HG02588 (cell line): Measurements from ENCODE around the gene TFB1M.
"Not testable (repeated sequence)": the region's sequence is repeated elsewhere in the genome, so short reads cannot be mapped to it uniquely, and the experiment has no call there.

Experiments
- ATAC-seq: cut with Tn5 transposase; IDR thresholded peaks from one replicate; pipeline ENCODE4 v1.9.1; 2021; ENCODE audit warnings: mild to moderate bottlenecking, moderate library complexity; ENCODE audit not compliant: unreplicated experiment

Gene TFB1M

DNA sequence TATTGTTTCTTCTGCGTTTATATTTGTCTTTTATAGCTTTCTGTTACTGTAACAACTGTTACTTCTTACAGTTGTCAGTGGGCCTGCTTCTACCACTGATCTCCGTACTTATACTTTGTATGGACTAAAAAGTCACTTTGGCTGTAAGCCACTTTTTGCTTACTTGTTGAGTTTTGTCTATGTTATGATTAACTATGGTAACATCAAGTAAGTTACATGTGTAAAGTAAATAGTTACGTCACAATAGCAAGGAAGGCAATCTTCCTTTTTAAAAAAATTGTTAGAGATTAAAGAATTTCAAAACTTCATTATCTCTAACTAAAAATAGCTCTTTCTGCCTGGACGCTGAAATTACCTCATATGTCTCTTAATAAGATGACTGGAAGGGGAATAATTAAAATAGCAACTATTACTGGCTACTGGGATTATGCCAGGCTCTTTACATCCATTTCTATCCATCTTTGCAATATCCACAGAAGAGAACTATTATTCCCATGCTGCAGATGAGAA, 10.9 kb downstream of the TFB1M start:
- no peak for ATAC-seq

DNA sequence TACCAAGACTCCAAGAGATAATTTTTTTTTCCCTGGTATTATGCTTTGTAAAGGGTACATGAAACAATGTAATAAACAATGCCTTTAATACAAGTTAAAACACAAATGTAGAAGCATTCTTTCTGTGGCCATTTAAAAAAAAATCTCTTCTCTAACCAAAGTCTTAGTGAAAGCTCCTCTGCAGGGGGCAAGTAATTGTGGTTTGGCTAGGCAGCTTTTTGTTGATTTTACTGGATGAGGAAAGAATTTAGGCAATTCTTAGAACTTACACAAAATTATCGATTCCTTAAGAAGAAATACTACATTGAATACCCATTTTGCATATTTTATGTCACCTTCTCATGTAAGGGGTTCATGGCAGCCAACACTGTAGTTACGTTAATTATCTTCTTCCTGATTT, 12.4 kb downstream of the TFB1M start:
- no peak for ATAC-seq

DNA sequence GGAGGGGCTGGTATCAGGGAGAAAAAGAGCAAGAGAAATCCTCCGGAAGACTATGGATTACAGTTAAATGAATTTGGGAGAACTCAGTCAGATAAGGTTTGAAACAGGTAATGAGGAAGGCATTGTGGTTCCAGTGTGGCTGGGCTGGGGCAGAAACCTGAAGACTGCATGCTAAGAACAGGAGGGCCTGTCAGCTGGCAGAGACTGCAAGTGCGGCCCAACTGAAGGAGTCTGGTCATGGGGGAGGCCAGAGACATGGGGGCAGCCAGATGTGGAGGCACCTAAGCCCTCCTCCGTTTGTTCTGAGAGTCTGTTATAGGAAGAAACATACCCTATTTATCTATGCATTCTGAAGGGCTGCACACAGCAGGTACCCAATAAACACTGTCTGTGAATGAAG, 16.6 kb downstream of the TFB1M start:
- ATAC-seq: no peak

DNA sequence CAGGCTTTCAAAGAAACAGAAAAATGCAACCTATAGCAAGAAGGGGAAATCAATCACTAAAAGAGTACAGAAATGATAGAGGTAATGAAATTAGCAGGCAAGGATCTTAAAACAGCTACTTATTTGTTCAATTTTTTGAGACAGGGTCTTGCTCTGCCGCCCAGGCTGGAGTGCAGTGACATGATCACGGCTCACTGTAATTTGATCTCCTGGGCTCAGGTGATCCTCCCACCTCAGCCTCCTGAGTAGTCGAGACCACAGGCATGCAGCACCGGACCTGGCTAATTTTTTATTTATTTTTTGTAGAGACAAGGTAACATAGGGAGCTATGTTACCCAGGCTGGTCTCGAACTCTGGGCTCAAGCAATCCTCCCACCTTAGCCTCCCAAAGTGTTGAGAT, 21.6 kb downstream of the TFB1M start:
- no peak for ATAC-seq

GRCh38 chr6:155291291-155291690, 23.0 kb downstream of the TFB1M start:
- no peak for ATAC-seq

DNA sequence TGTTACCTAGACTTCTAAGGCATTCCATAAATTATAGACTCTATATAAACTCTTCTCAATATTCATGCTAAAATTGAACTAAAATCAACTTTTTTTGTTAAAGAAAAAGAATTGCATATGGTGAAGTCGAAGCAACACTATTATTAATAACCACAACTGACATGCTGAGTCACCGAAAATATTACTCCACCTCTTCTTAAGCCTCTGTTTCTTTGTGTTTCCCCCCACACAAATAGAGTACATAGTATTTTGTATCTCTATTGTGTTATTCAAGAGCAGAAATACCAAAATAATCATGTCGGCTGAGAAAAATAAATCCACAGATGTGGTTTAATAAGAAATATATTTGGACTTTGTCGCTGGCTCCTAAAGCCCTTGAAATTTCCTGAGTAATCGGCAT, 23.8 kb downstream of the TFB1M start:
- no peak for ATAC-seq

GRCh38 chr6:155287762-155288161, 26.5 kb downstream of the TFB1M start:
- ATAC-seq: no peak

DNA sequence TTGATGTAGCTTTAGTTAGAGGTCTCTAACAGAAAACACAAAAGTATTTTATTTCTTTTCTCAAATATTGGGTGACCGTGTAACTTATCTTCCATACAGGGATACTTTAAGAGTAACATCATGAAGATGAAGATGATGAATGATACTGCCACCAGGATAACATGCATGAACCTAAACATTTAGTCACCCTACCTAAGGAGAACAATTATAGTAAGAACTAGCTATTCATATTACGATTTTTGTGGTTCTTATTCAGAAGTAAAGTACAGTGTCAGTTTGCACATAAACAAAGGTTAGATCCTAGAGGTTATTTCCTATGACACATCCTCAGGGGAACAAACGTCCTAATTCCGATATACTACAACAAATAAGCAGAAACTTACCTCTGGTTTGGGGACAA, 29.5 kb downstream of the TFB1M start:
- ATAC-seq: no peak

DNA sequence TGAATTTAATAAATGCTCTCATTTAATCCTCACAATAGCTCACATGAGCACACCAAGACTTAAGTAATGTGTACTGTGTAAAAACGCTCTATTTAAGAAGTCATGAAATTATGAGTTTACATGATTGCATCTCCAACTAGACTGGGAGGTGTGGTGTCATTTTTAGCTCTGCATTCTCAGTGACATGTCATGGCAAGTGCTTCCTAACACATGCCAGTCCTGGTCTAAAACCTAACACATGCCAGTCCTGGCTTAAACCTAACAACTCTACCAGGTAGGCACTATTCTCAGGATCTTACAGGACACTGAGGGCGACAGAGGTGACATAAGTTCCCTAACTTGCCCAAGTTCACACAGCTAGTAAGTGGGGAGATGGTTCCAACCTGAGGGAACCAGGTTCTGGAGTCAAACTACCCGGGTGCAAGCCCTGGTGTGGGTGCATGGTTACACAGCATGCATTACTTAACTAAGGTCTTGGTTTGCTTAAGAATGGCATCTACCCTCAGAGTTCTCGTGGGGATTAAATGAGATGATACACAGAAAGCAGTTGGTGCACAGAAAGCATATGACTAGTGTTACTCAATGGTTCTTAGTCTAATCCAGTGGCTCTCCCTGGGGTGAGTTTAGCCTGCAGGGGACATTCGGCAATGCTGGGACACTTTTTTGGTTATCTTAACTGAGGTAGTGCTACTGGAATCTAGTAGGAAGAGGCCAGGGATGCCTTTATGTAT, 35.8 kb downstream of the TFB1M start:
- ATAC-seq: no peak

DNA sequence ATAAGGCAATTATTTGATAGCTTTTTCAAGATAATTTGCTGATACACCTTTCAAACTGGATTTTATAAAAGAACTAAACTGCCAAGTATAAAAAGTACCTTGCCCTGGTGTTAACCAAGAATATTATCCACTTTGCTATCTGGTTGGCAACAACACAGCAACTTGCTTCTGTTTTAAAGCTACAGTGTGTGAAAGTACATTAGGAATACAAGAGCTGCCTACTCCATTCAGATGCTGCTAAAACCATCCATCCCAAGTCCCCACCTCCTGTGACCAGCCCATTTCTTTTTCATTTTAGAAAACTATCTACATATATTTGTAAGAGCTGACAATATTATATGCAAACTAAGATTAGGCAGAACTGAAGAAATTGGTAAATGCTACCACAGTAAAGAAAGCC, 37.6 kb downstream of the TFB1M start:
- ATAC-seq: no peak

- ATAC-seq: no peak
Measured at GRCh38 chr6:155275808-155276480, 38.3 kb downstream of the TFB1M start.

DNA sequence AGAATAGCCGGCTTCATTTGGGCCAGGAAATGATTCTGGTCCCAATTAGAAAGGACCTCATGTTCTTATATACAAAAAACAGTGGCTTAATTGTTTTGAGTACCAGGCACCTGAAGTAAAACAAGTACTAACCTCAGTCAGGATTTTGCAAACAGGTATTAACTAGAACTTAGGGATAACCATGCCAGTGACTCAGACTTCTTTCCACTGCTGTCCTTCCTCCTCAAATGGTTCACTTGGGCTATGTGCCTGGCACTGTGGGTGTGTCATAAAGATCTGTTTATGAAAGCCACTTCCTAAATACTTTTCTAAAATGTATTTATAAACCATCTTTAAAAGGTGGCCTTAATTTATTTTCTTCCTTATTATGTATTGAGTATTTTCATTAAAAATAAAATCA, 39.8 kb downstream of the TFB1M start:
- ATAC-seq: no peak

GRCh38 chr6:155274106-155274505, 40.2 kb downstream of the TFB1M start:
- no peak for ATAC-seq

DNA sequence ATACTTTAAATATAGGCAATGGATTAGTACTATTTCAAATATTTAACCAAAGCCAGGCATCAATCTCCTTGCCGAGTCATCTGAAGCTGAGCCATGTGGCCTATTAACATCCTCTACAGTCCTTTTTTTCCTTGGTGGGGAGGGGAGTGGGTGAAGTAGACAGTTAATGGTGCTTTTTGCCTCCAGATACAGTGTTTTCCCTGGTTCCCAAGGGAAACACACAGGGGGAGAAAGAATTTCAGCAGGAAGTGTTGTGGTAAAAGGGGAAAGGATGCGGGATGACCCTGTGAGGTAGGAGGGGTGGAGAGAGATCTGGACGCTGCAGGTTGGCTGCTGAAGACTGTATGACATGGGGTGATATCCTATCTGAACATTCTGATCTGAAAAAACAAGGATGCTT, 40.9 kb downstream of the TFB1M start:
- no peak for ATAC-seq

GRCh38 chr6:155272353-155273232, 41.7 kb downstream of the TFB1M start:
- no peak for ATAC-seq

DNA sequence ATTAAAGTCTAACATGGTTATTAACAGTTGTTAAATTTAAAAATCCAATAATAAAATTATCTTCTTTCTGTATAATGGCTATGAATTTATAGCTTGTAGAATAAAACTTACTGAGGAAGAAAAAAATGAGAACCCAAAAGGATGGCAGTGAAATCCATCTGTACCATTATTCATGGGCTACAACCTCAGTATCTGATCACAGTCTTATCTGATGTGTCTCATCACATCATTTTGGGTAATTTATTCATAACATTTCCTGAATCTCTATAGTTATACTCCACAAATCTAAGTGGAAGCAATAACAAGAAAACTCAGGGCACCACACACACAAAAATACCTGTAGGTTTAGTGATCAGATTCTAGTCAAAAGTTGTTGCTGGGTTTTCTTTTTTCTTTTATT, 43.1 kb downstream of the TFB1M start:
- no peak for ATAC-seq

DNA sequence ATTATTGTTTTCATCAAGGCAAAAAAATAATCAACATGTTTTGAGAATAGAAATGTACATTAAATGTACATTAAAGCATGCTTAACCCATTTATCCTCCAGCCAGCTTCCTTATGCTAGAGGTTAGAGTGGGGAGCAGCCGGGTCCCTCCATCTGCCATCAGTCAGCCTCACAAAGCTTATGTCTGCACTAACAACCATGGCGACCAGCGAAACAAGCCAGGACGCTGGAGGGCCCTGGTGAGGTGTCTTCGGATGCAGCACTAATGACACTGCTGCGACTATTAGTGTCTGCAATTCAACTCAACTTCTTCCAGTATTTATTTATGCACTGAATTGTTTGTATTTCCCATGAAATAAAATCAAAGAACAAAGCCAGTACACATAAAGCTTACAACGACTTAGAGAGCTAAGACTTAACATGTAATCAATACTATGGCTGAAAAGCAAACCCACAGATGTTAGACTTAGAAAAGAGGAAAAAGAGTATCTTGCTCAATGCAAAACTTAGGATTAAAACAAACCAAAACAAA, 43.7 kb downstream of the TFB1M start:
- no peak for ATAC-seq

GRCh38 chr6:155269765-155270164, 44.5 kb downstream of the TFB1M start:
- ATAC-seq: no peak

DNA sequence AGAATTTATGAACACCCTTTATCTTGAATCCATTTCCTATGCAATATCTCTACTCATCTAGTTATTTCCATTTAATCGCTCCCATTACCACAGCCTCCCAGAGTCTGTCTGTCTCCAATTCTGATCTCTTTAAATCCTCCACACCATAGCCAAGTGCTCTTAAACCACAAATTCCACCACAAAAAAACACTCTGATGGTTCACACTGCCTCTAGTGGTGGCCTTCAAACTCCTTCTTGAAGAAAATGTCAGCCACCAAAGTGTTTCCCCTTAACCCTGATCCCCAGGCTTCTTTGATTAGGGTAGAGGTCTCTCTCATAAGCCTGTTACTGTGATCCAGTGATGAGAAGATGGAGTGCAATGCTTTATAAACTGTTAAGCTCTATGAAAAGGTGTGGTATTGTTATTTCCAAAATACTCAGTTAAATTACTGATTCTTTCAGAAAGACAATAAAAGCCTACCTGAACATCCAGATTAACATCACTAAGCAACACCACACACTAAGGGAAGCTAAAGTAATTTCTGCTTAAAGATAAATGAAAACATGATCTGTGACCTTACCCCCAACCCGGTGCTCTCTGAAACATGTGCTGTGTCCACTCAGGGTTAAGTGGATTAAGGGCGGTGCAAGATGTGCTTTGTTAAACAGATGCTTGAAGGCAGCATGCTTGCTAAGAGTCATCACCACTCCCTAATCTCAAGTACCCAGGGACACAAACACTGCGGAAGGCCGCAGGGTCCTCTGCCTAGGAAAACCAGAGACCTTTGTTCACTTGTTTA, 46.0 kb downstream of the TFB1M start:
- ATAC-seq: not testable (repeated sequence)

DNA sequence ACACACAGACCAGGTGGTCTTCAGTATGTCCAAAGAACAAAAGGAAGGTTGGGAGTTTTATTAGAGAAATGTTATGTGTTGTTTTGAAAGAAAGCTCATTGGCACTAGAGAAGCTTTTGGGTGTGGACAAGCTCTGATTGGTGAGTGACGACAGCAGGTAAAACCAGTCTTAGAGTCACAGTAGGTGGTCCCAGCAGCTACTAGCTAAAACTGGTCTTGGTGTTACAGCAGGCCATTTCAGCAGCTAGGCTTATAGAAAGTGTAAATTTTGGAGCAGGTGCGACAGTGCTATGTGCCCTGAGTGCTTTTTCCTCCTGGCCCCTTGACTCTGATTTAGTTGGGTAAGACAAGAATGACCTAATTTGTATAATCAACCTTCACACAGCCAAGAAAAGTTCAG, 46.9 kb downstream of the TFB1M start:
- ATAC-seq: no peak
